Measurements from ENCODE around the gene NFYA. TPM values are rescaled to one million over a fixed set of nuclear protein-coding genes. Genes with fewer than 3 reads are reported as not detected.

The NFYA gene
- polyA plus RNA-seq, 2 of the 4 experiments (the other 2 are of a cell fraction) = 11.2 to 17.0 TPM

DNA sequence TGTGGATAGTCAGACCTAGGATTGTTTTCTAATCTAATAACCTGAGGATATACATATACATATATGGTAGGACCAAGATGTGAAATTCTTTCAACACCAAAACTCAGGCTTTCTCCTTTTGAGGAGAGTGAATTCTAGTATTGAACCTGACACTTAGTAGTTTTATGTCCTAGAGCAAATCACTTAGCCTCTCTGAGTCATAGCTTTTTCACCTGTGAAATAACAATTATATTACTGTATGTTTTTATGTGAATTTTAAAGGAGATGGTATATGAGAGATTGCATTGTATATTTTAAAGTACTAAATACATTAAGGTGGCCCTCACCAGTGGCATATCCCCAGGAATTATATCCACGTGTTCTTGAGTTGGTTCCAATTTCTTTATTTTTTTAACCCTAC lies 46.7 kb downstream of the NFYA start:
- WGBS (ENCODE audit: missing lambda C conversion rate) = 54% methylated on average over 1 of the region's 1 CpG
- Histone ChIP-seq H3K9me3 (no peaks in the 10 kb centered on the region), H3K4me3 (no peak overlapping the region), H3K4me1 (no peaks in the 10 kb centered on the region), H3K4me2 (no peak overlapping the region), H3K27ac (no peak overlapping the region)
- POLR2A ChIA-PET = no interaction called here
- TF ChIP-seq, protein P1, sequence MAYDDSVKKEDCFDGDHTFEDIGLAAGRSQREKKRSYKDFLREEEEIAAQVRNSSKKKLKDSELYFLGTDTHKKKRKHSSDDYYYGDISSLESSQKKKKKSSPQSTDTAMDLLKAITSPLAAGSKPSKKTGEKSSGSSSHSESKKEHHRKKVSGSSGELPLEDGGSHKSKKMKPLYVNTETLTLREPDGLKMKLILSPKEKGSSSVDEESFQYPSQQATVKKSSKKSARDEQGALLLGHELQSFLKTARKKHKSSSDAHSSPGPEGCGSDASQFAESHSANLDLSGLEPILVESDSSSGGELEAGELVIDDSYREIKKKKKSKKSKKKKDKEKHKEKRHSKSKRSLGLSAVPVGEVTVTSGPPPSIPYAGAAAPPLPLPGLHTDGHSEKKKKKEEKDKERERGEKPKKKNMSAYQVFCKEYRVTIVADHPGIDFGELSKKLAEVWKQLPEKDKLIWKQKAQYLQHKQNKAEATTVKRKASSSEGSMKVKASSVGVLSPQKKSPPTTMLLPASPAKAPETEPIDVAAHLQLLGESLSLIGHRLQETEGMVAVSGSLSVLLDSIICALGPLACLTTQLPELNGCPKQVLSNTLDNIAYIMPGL (CRISPR knock-in tag; IDR thresholded peaks at IDR 0.05; ENCODE audit: borderline replicate concordance) = no peak
- TF ChIP-seq TP53 (CRISPR knock-in tag; IDR thresholded peaks at IDR 0.05) (no peak), RFX5 (IDR thresholded peaks at IDR 0.05) (no peak), FOSB (CRISPR knock-in tag; IDR thresholded peaks at IDR 0.05) (no peak), CHD2 (IDR thresholded peaks at IDR 0.05; ENCODE audit: low read length, partially characterized antibody) (no peak), RAD21 (conservative IDR thresholded peaks at IDR 0.05 in 1 of 2, IDR thresholded peaks at IDR 0.05 in 1 of 2) (no peak), POLR2A (IDR thresholded peaks at IDR 0.05; ENCODE audit: low read length) (no peak), MAZ (IDR thresholded peaks at IDR 0.05; ENCODE audit: borderline replicate concordance, low read depth, low read length) (no peak), RARB (CRISPR knock-in tag; IDR thresholded peaks at IDR 0.05) (no peak), JUNB (IDR thresholded peaks at IDR 0.05) (no peak), RCOR1 (IDR thresholded peaks at IDR 0.05; ENCODE audit: low read depth, low read length) (no peak)
- TF ChIP-seq, protein P2, sequence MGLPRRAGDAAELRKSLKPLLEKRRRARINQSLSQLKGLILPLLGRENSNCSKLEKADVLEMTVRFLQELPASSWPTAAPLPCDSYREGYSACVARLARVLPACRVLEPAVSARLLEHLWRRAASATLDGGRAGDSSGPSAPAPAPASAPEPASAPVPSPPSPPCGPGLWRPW (IDR thresholded peaks at IDR 0.05) = no peak
- CTCF ChIA-PET = no interaction called here
- FAIRE-seq = no peak
- no peak for DNase-seq (ENCODE audit: low read depth in 1 of 2, low spot score in 1 of 2)
- ATAC-seq = no peak

DNA sequence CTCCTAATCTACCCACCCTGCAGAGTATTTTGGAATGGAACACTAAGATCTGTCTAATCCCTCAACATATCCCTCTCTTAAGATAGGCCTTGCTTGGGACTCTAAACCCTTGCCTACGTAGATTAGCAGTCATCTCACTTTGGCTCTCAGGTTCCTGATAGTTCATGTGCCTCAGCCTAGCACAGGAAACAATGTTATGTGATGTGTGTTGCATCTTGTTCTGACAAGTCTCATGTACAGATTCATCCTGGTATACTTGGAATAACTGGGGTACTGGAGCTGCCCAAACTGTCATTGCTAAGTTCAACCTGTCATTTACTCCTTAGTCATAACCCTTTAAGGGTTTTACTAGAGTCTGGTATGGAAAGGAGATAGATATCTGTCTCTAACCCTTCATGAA lies 47.3 kb downstream of the NFYA start:
- no peak for FAIRE-seq
- DNase-seq (ENCODE audit: low read depth in 1 of 2, low spot score in 1 of 2) = no peak
- POLR2A ChIA-PET = no interaction called here
- WGBS (ENCODE audit: missing lambda C conversion rate) = 83% methylated on average over 1 of the region's 1 CpG
- no peak overlapping the region for H3K4me3 ChIP-seq
- ATAC-seq = no peak
- H3K4me1 ChIP-seq = no peaks in the 10 kb centered on the region
- no peak overlapping the region for H3K27ac ChIP-seq
- TF ChIP-seq RNF2 (IDR thresholded peaks at IDR 0.05; ENCODE audit: borderline replicate concordance, low read depth) (no peak), GATA3 (IDR thresholded peaks at IDR 0.05; ENCODE audit: borderline replicate concordance) (no peak), JUN (IDR thresholded peaks at IDR 0.05) (no peak), CBX8 (IDR thresholded peaks at IDR 0.05) (no peak), ZNF302 (CRISPR knock-in tag; IDR thresholded peaks at IDR 0.05) (no peak), SMC3 (IDR thresholded peaks at IDR 0.05) (no peak), ZSCAN20 (CRISPR knock-in tag; IDR thresholded peaks at IDR 0.05) (no peak), ZC3H11A (IDR thresholded peaks at IDR 0.05) (no peak), JUNB (IDR thresholded peaks at IDR 0.05) (no peak), TP53 (CRISPR knock-in tag; IDR thresholded peaks at IDR 0.05) (no peak), RCOR1 (IDR thresholded peaks at IDR 0.05; ENCODE audit: low read depth, low read length) (no peak)
- TF ChIP-seq, protein P3, sequence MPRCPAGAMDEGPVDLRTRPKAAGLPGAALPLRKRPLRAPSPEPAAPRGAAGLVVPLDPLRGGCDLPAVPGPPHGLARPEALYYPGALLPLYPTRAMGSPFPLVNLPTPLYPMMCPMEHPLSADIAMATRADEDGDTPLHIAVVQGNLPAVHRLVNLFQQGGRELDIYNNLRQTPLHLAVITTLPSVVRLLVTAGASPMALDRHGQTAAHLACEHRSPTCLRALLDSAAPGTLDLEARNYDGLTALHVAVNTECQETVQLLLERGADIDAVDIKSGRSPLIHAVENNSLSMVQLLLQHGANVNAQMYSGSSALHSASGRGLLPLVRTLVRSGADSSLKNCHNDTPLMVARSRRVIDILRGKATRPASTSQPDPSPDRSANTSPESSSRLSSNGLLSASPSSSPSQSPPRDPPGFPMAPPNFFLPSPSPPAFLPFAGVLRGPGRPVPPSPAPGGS (IDR thresholded peaks at IDR 0.05) = no peak
- CTCF ChIA-PET = no interaction called here
- no peak overlapping the region for H3K4me2 ChIP-seq
- no peaks in the 10 kb centered on the region for H3K9me3 ChIP-seq

DNA sequence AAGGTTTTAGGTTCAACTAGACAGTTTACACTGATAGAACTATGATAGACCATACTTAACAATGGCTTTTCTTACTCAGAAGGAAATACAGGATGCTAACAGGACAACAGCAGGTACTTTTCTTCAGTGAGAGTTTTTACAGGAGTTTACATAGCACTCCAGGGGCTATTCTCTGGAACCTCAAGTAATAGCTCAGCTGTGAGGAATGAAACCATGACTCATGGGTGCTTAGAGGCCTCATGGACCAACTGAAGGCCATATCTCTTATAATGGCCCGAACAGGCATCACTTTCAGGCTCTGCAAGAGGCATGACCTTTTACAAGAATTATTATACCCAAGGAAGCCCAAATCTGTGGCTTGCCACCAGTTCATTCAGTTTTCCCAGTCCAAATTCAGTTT lies 49.6 kb downstream of the NFYA start:
- no peaks in the 10 kb centered on the region for H3K9me3 ChIP-seq
- H3K27ac ChIP-seq = no peak overlapping the region
- no peaks in the 10 kb centered on the region for H3K4me1 ChIP-seq
- WGBS (ENCODE audit: missing lambda C conversion rate) = 62% methylated on average over 1 of the region's 1 CpG
- no peak overlapping the region for H3K4me2 ChIP-seq
- ChIA-PET POLR2A (no interaction called here), CTCF (no interaction called here)
- no peak for TF ChIP-seq RAD21 (conservative IDR thresholded peaks at IDR 0.05 in 1 of 2, IDR thresholded peaks at IDR 0.05 in 1 of 2)
- no peak for TF ChIP-seq FOXS1 (CRISPR knock-in tag; IDR thresholded peaks at IDR 0.05)
- no peak for TF ChIP-seq POLR2AphosphoS2 (conservative IDR thresholded peaks at IDR 0.05; ENCODE audit: low read length)
- TF ChIP-seq, protein P3 (IDR thresholded peaks at IDR 0.05) = no peak
- TF ChIP-seq HOXB13 (CRISPR knock-in tag; IDR thresholded peaks at IDR 0.05; ENCODE audit: low read depth) = no peak
- TF ChIP-seq, protein P4, sequence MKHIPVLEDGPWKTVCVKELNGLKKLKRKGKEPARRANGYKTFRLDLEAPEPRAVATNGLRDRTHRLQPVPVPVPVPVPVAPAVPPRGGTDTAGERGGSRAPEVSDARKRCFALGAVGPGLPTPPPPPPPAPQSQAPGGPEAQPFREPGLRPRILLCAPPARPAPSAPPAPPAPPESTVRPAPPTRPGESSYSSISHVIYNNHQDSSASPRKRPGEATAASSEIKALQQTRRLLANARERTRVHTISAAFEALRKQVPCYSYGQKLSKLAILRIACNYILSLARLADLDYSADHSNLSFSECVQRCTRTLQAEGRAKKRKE (CRISPR knock-in tag; IDR thresholded peaks at IDR 0.05; ENCODE audit: low read depth) = no peak
- TF ChIP-seq EP300 (IDR thresholded peaks at IDR 0.05) = no peak
- TF ChIP-seq, protein P5, sequence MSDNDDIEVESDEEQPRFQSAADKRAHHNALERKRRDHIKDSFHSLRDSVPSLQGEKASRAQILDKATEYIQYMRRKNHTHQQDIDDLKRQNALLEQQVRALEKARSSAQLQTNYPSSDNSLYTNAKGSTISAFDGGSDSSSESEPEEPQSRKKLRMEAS (IDR thresholded peaks at IDR 0.05) = no peak
- TF ChIP-seq BHLHE40 (IDR thresholded peaks at IDR 0.05; ENCODE audit: low read depth, low read length) = no peak
- TF ChIP-seq HOXB5 (CRISPR knock-in tag; IDR thresholded peaks at IDR 0.05) = no peak
- no peak for TF ChIP-seq CHD2 (IDR thresholded peaks at IDR 0.05; ENCODE audit: low read length, partially characterized antibody)
- FAIRE-seq = no peak
- no peak for ATAC-seq
- DNase-seq (ENCODE audit: low read depth in 1 of 2, low spot score in 1 of 2) = no peak
- H3K4me3 ChIP-seq = no peak overlapping the region

Data from A549 (cell line).